Neutrophil (primary cell): ENCODE data around the gene TFEC.

Experiments
- H3K27ac ChIP-seq: fragments of 200-600 bp; sonication (generic); 2 replicates; pipeline ENCODE4 v1.5.1; 2016; ENCODE audit warnings: mild to moderate bottlenecking, moderate library complexity
- H3K27me3 ChIP-seq: fragments of 200-600 bp; sonication (generic); 2 replicates; pipeline ENCODE4 v1.6.0; 2016; ENCODE audit warnings: mild to moderate bottlenecking
- H3K36me3 ChIP-seq: fragments of 200-600 bp; sonication (generic); 2 replicates; pipeline ENCODE4 v1.5.1; 2017
- H3K4me1 ChIP-seq, 2 experiments: fragments of 200-600 bp in 1 of 2; sonication (generic) in 1 of 2; 1 replicate in 1 of 2; 2 replicates in 1 of 2; pipeline versions ENCODE4 v1.5.1 to v1.6.1; 2013 to 2016; ENCODE audit warnings: low read depth in 1 of 2, low read length in 1 of 2, mild to moderate bottlenecking in 1 of 2, moderate library complexity in 1 of 2; ENCODE audit not compliant: control insufficient read depth in 1 of 2, insufficient read depth in 1 of 2
- H3K4me3 ChIP-seq, 2 experiments: fragments of 200-600 bp in 1 of 2; sonication (generic) in 1 of 2; 1 replicate in 1 of 2; 2 replicates in 1 of 2; pipeline ENCODE4 v1.5.1; 2013 to 2016; ENCODE audit warnings: low read depth in 1 of 2, low read length in 1 of 2, mild to moderate bottlenecking in 1 of 2, moderate library complexity in 1 of 2
- H3K9me3 ChIP-seq: fragments of 200-600 bp; sonication (generic); 2 replicates; pipeline ENCODE4 v1.5.1; 2016
- CTCF ChIP-seq: fragments of 200-600 bp; sonication (generic); IDR thresholded peaks from 2 replicates; pipeline ENCODE4 v1.5.1; 2016; ENCODE audit warnings: antibody characterized with exemption

TFEC gene

GRCh38 chr7:115973406-115973805 is 57.2 kb downstream of the TFEC start:
- Histone ChIP-seq H3K9me3 (no peaks in the 10 kb centered on the region), H3K36me3 (no peaks in the 10 kb centered on the region), H3K4me3 (no peak overlapping the region), H3K27me3 (no peaks in the 10 kb centered on the region), H3K4me1 (peaks cover 0 to 15% of the 10 kb centered on the region in 2 experiments), H3K27ac (no peak overlapping the region)
- TF ChIP-seq CTCF, result no peak

- TF ChIP-seq CTCF, result no peak
- H3K9me3 ChIP-seq, result no peaks in the 10 kb centered on the region
- no peaks in the 10 kb centered on the region for H3K27me3 ChIP-seq
These were observed 59.1 kb downstream of the TFEC start for GRCh38 chr7:115971506-115971905.

GRCh38 chr7:115968596-115968995 is 62.0 kb downstream of the TFEC start:
- Histone ChIP-seq H3K4me3 (no peak overlapping the region), H3K27me3 (no peaks in the 10 kb centered on the region), H3K4me1 (peaks cover 0 to 15% of the 10 kb centered on the region in 2 experiments), H3K27ac (no peak overlapping the region), H3K9me3 (no peaks in the 10 kb centered on the region), H3K36me3 (no peaks in the 10 kb centered on the region)
- no peak for TF ChIP-seq CTCF

More at GRCh38 chr7:115971506-115971905, 59.1 kb downstream of the TFEC start:
- peaks cover 0 to 15% of the 10 kb centered on the region in 2 experiments for H3K4me1 ChIP-seq
- no peak overlapping the region for H3K27ac ChIP-seq
- H3K4me3 ChIP-seq, result no peak overlapping the region
- H3K36me3 ChIP-seq, result no peaks in the 10 kb centered on the region

GRCh38 chr7:115968171-115968570 is 62.4 kb downstream of the TFEC start:
- TF ChIP-seq CTCF, result no peak
- peaks cover 0 to 15% of the 10 kb centered on the region in 2 experiments for H3K4me1 ChIP-seq
- no peak overlapping the region for H3K4me3 ChIP-seq
- no peaks in the 10 kb centered on the region for H3K9me3 ChIP-seq
- H3K27me3 ChIP-seq, result no peaks in the 10 kb centered on the region
- no peak overlapping the region for H3K27ac ChIP-seq
- H3K36me3 ChIP-seq, result no peaks in the 10 kb centered on the region

- Histone ChIP-seq H3K27ac (no peak overlapping the region), H3K4me1 (peaks cover 0 to 6% of the 10 kb centered on the region in 2 experiments), H3K27me3 (no peaks in the 10 kb centered on the region), H3K36me3 (no peaks in the 10 kb centered on the region), H3K4me3 (no peak overlapping the region), H3K9me3 (no peaks in the 10 kb centered on the region)
- TF ChIP-seq CTCF, result no peak
These were observed 64.6 kb downstream of the TFEC start for GRCh38 chr7:115965796-115966475.
